GM12864 (cell line): ENCODE results near the gene STK32B.

Experiments
- DNase-seq: peaks from one replicate; pipeline ENCODE4 v3.0.0-alpha.2; 2011; ENCODE audit warnings: low read depth
- H3K4me3 ChIP-seq: 2 replicates; pipeline ENCODE4 v1.5.1; 2011; ENCODE audit warnings: mild to moderate bottlenecking, low read depth, low read length, control low read depth
- CTCF ChIP-seq: IDR thresholded peaks from 2 replicates; pipeline ENCODE4 v1.5.1; 2011; ENCODE audit warnings: low read depth, mild to moderate bottlenecking, moderate library complexity, low read length, control low read depth, inconsistent platforms; ENCODE audit errors: missing control alignments

STK32B gene

GRCh38 chr4:5545271-5545670, 494.0 kb downstream of the STK32B start:
- no peak for DNase-seq
- H3K4me3 ChIP-seq = no peak overlapping the region

GRCh38 chr4:5547651-5548249, 496.5 kb downstream of the STK32B start:
- H3K4me3 ChIP-seq = no peak overlapping the region
- no peak for DNase-seq
- TF ChIP-seq CTCF = no peak

More at GRCh38 chr4:5545271-5545670, 494.0 kb downstream of the STK32B start:
- no peak for TF ChIP-seq CTCF
